ENCODE measurements around the gene IDI2. TPM values are rescaled to one million over a fixed set of nuclear protein-coding genes. Genes with fewer than 3 reads are reported as not detected.

IDI2 gene
- not detected in 2 replicates for polyA plus RNA-seq (2013)

GRCh38 chr10:1025683-1026082, at the start of gene IDI2:
TSS of gene IDI2 (minus strand) at chr10:1025859. CDS start at chr10:1024723, 1,136 bp downstream.
- no peak within 1 kb of the TSS for H2BK120ac ChIP-seq (ENCODE audit: insufficient read depth, low read length, poor library complexity)
- no peak within 1 kb of the TSS for H2BK5ac ChIP-seq (ENCODE audit: low read depth, low read length, poor library complexity)
- H3K79me2 ChIP-seq (ENCODE audit: control insufficient read depth, insufficient read depth, low read length, poor library complexity), result no peaks in the 10 kb centered on the region
- no peak within 1 kb of the TSS for H3K14ac ChIP-seq (ENCODE audit: low read length)
- H3K4me2 ChIP-seq (ENCODE audit: low read length), result no peak within 1 kb of the TSS
- no peak within 1 kb of the TSS for H4K8ac ChIP-seq (ENCODE audit: low read depth, low read length)
- no peak within 1 kb of the TSS for H3K4ac ChIP-seq (ENCODE audit: low read depth, low read length)
- no peak within 1 kb of the TSS for H3K4me3 ChIP-seq (ENCODE audit: low read depth, low read length)
- no peak within 1 kb of the TSS for H2BK12ac ChIP-seq (ENCODE audit: low read length)
- no peak within 1 kb of the TSS for H4K12ac ChIP-seq (ENCODE audit: low read depth, low read length)
- no peak within 1 kb of the TSS for H3K9ac ChIP-seq (ENCODE audit: low read length)
- H3K27ac ChIP-seq (ENCODE audit: low read depth, low read length), result no peak within 1 kb of the TSS
- H3K9me3 ChIP-seq (ENCODE audit: insufficient read depth, low read depth, low read length), result no peaks in the 10 kb centered on the region
- H3K79me1 ChIP-seq (ENCODE audit: low read length), result no peaks in the 10 kb centered on the region
- H3K4me1 ChIP-seq (ENCODE audit: control insufficient read depth in 1 of 2, insufficient read depth in 2 of 2, low read length in 2 of 2), result no peaks in the 10 kb centered on the region
- DNase-seq, result no peak
- no peaks in the 10 kb centered on the region for H3K36me3 ChIP-seq (ENCODE audit: control insufficient read depth in 1 of 2, insufficient read depth in 2 of 2, low read length in 2 of 2)
- H3K27me3 ChIP-seq (ENCODE audit: insufficient read depth, low read length), result no peaks in the 10 kb centered on the region
- WGBS (ENCODE audit: extremely low coverage, insufficient coverage, insufficient read length), result no CpG with 5 or more reads among the region's 1 CpG
- no peak within 1 kb of the TSS for H4K91ac ChIP-seq (ENCODE audit: low read depth, low read length)
- no peak within 1 kb of the TSS for H3K23ac ChIP-seq (ENCODE audit: low read length)
- no peak within 1 kb of the TSS for H3K18ac ChIP-seq (ENCODE audit: low read length)
- H2AK5ac ChIP-seq (ENCODE audit: low read length), result no peak within 1 kb of the TSS
- H2AFZ ChIP-seq (ENCODE audit: insufficient read depth, low read length, poor library complexity), result no peak within 1 kb of the TSS

- Histone ChIP-seq H3K4me1 (ENCODE audit: control insufficient read depth in 1 of 2, insufficient read depth in 2 of 2, low read length in 2 of 2) (peaks cover 0 to 2% of the 10 kb centered on the region in 2 experiments), H3K27ac (ENCODE audit: low read depth, low read length) (no peak overlapping the region), H3K79me2 (ENCODE audit: control insufficient read depth, insufficient read depth, low read length, poor library complexity) (no peaks in the 10 kb centered on the region), H3K79me1 (ENCODE audit: low read length) (no peaks in the 10 kb centered on the region), H3K27me3 (ENCODE audit: insufficient read depth, low read length) (no peaks in the 10 kb centered on the region), H3K4me3 (ENCODE audit: low read depth, low read length) (no peak overlapping the region), H3K4me2 (ENCODE audit: low read length) (no peak overlapping the region), H3K9me3 (ENCODE audit: insufficient read depth, low read depth, low read length) (no peaks in the 10 kb centered on the region), H3K14ac (ENCODE audit: low read length) (no peak overlapping the region), H2AK5ac (ENCODE audit: low read length) (no peak overlapping the region), H2BK12ac (ENCODE audit: low read length) (no peak overlapping the region), H3K23ac (ENCODE audit: low read length) (no peak overlapping the region), H3K4ac (ENCODE audit: low read depth, low read length) (no peak overlapping the region), H4K8ac (ENCODE audit: low read depth, low read length) (no peak overlapping the region), H3K36me3 (ENCODE audit: control insufficient read depth in 1 of 2, insufficient read depth in 2 of 2, low read length in 2 of 2) (peaks cover 17 to 23% of the 10 kb centered on the region in 2 experiments), H3K18ac (ENCODE audit: low read length) (no peak overlapping the region), H2AFZ (ENCODE audit: insufficient read depth, low read length, poor library complexity) (no peak overlapping the region), H2BK120ac (ENCODE audit: insufficient read depth, low read length, poor library complexity) (no peak overlapping the region), H4K12ac (ENCODE audit: low read depth, low read length) (no peak overlapping the region), H4K91ac (ENCODE audit: low read depth, low read length) (no peak overlapping the region), H3K9ac (ENCODE audit: low read length) (no peak overlapping the region), H2BK5ac (ENCODE audit: low read depth, low read length, poor library complexity) (no peak overlapping the region)
- peak in 1 of 2 donors; percentile 14 for DNase-seq
- no CpG with 5 or more reads among the region's 18 CpGs for WGBS (ENCODE audit: extremely low coverage, insufficient coverage, insufficient read length)
Observed at GRCh38 chr10:1074748-1075308, 49.2 kb upstream of the IDI2 start.

GRCh38 chr10:1074052-1074747, 48.5 kb upstream of the IDI2 start:
- Histone ChIP-seq H3K14ac (ENCODE audit: low read length) (no peak overlapping the region), H2BK12ac (ENCODE audit: low read length) (no peak overlapping the region), H3K4ac (ENCODE audit: low read depth, low read length) (no peak overlapping the region), H2BK5ac (ENCODE audit: low read depth, low read length, poor library complexity) (no peak overlapping the region), H3K27ac (ENCODE audit: low read depth, low read length) (no peak overlapping the region), H3K4me1 (ENCODE audit: control insufficient read depth in 1 of 2, insufficient read depth in 2 of 2, low read length in 2 of 2) (peaks cover 0 to 2% of the 10 kb centered on the region in 2 experiments), H2AFZ (ENCODE audit: insufficient read depth, low read length, poor library complexity) (no peak overlapping the region), H3K79me2 (ENCODE audit: control insufficient read depth, insufficient read depth, low read length, poor library complexity) (no peaks in the 10 kb centered on the region), H4K12ac (ENCODE audit: low read depth, low read length) (no peak overlapping the region), H3K79me1 (ENCODE audit: low read length) (no peaks in the 10 kb centered on the region), H2BK120ac (ENCODE audit: insufficient read depth, low read length, poor library complexity) (no peak overlapping the region), H3K4me2 (ENCODE audit: low read length) (no peak overlapping the region), H3K18ac (ENCODE audit: low read length) (no peak overlapping the region), H3K4me3 (ENCODE audit: low read depth, low read length) (no peak overlapping the region), H4K8ac (ENCODE audit: low read depth, low read length) (no peak overlapping the region), H3K9me3 (ENCODE audit: insufficient read depth, low read depth, low read length) (no peaks in the 10 kb centered on the region), H4K91ac (ENCODE audit: low read depth, low read length) (no peak overlapping the region), H3K23ac (ENCODE audit: low read length) (no peak overlapping the region), H3K27me3 (ENCODE audit: insufficient read depth, low read length) (no peaks in the 10 kb centered on the region), H3K36me3 (ENCODE audit: control insufficient read depth in 1 of 2, insufficient read depth in 2 of 2, low read length in 2 of 2) (peaks cover 17 to 20% of the 10 kb centered on the region in 2 experiments), H2AK5ac (ENCODE audit: low read length) (no peak overlapping the region), H3K9ac (ENCODE audit: low read length) (no peak overlapping the region)
- DNase-seq, result no peak
- no CpG with 5 or more reads among the region's 24 CpGs for WGBS (ENCODE audit: extremely low coverage, insufficient coverage, insufficient read length)

- Histone ChIP-seq H3K4me2 (ENCODE audit: low read length) (no peak overlapping the region), H3K79me1 (ENCODE audit: low read length) (no peaks in the 10 kb centered on the region), H3K4me3 (ENCODE audit: low read depth, low read length) (no peak overlapping the region), H2AK5ac (ENCODE audit: low read length) (no peak overlapping the region), H2BK5ac (ENCODE audit: low read depth, low read length, poor library complexity) (no peak overlapping the region), H3K23ac (ENCODE audit: low read length) (no peak overlapping the region), H2AFZ (ENCODE audit: insufficient read depth, low read length, poor library complexity) (no peak overlapping the region), H3K4ac (ENCODE audit: low read depth, low read length) (no peak overlapping the region), H3K27ac (ENCODE audit: low read depth, low read length) (no peak overlapping the region), H2BK120ac (ENCODE audit: insufficient read depth, low read length, poor library complexity) (no peak overlapping the region), H3K36me3 (ENCODE audit: control insufficient read depth in 1 of 2, insufficient read depth in 2 of 2, low read length in 2 of 2) (peaks cover 15 to 18% of the 10 kb centered on the region in 2 experiments), H4K91ac (ENCODE audit: low read depth, low read length) (no peak overlapping the region), H3K18ac (ENCODE audit: low read length) (no peak overlapping the region), H3K9me3 (ENCODE audit: insufficient read depth, low read depth, low read length) (no peaks in the 10 kb centered on the region), H4K8ac (ENCODE audit: low read depth, low read length) (no peak overlapping the region), H3K79me2 (ENCODE audit: control insufficient read depth, insufficient read depth, low read length, poor library complexity) (no peaks in the 10 kb centered on the region), H2BK12ac (ENCODE audit: low read length) (no peak overlapping the region), H3K27me3 (ENCODE audit: insufficient read depth, low read length) (no peaks in the 10 kb centered on the region), H4K12ac (ENCODE audit: low read depth, low read length) (no peak overlapping the region), H3K9ac (ENCODE audit: low read length) (no peak overlapping the region), H3K4me1 (ENCODE audit: control insufficient read depth in 1 of 2, insufficient read depth in 2 of 2, low read length in 2 of 2) (peaks cover 0 to 2% of the 10 kb centered on the region in 2 experiments), H3K14ac (ENCODE audit: low read length) (no peak overlapping the region)
- no CpG with 5 or more reads among the region's 7 CpGs for WGBS (ENCODE audit: extremely low coverage, insufficient coverage, insufficient read length)
- peak; percentile 47 to 66 for DNase-seq
Observed at GRCh38 chr10:1070919-1071318, 45.3 kb upstream of the IDI2 start.

Measured in trophoblast cell (in vitro differentiated cells and primary cell).